ENCODE results near the gene GRM3. TPM values are rescaled to one million over a fixed set of nuclear protein-coding genes. Genes with fewer than 3 reads are reported as not detected.

GRM3 gene
- total RNA-seq, 3 donors from 2014 or later (not counting 1 experiment from before 2014, with no cell fraction given), result not detected

DNA sequence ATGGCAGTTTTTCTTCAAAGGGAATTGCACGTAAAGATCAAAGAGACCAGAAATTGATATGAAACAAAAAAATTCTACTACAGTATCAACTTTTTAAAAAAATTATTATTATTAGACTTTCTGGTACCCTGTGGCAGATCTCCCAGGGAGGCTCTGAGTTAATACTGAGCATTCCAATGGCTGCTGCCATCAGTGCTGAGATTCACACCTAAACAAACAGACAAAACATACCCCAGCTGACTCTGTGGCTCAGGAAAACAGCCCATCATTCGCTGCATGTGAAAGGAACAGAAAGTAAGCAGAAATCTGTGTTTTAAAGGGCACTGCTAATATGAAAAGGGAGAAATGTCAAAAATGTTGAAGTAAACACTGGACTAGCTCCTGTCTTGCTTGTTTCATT lies 118.4 kb downstream of the GRM3 start:
- Histone ChIP-seq H3K27ac (ENCODE audit: low read length) (no peak overlapping the region), H3K4me3 (ENCODE audit: low read length) (no peak overlapping the region), H3K4me1 (ENCODE audit: control insufficient read depth, insufficient read depth, low read length) (no peaks in the 10 kb centered on the region), H3K36me3 (ENCODE audit: control insufficient read depth, insufficient read depth, low read length) (no peaks in the 10 kb centered on the region), H3K27me3 (ENCODE audit: control insufficient read depth, insufficient read depth, low read length) (no peaks in the 10 kb centered on the region), H3K9me3 (ENCODE audit: control insufficient read depth, insufficient read depth, low read length) (no peaks in the 10 kb centered on the region)
- TF ChIP-seq CTCF (IDR thresholded peaks at IDR 0.05), result no peak
- H3K36me3 Mint-ChIP-seq, result no peaks in the 10 kb centered on the region
- ATAC-seq (no peak), DNase-seq (no peak)
- intact Hi-C loops (cut with micrococcal nuclease), result no loop called here
- H3K9me3 Mint-ChIP-seq, result peaks cover 4 to 6% of the 10 kb centered on the region in 2 donors
- H3K4me3 Mint-ChIP-seq, result no peak overlapping the region
- no peak overlapping the region for H3K27ac Mint-ChIP-seq
- H3K27me3 Mint-ChIP-seq (ENCODE audit: low read depth in 2 of 2), result no peaks in the 10 kb centered on the region
- 60% methylated on average over 1 of the region's 2 CpGs for WGBS (ENCODE audit: insufficient coverage)
- H3K4me1 Mint-ChIP-seq, result no peaks in the 10 kb centered on the region

GRCh38 chr7:86765931-86766330 lies 122.2 kb downstream of the GRM3 start:
- intact Hi-C loops (cut with micrococcal nuclease), result no loop called here
- Mint-ChIP-seq H3K27me3 (ENCODE audit: low read depth in 2 of 2) (no peaks in the 10 kb centered on the region), H3K27ac (no peak overlapping the region), H3K4me3 (no peak overlapping the region), H3K36me3 (no peaks in the 10 kb centered on the region), H3K9me3 (peaks cover 7% of the 10 kb centered on the region in 2 donors), H3K4me1 (no peaks in the 10 kb centered on the region)
- Histone ChIP-seq H3K36me3 (ENCODE audit: control insufficient read depth, insufficient read depth, low read length) (no peaks in the 10 kb centered on the region), H3K27me3 (ENCODE audit: control insufficient read depth, insufficient read depth, low read length) (no peaks in the 10 kb centered on the region), H3K4me3 (ENCODE audit: low read length) (no peak overlapping the region), H3K27ac (ENCODE audit: low read length) (no peak overlapping the region), H3K9me3 (ENCODE audit: control insufficient read depth, insufficient read depth, low read length) (no peaks in the 10 kb centered on the region), H3K4me1 (ENCODE audit: control insufficient read depth, insufficient read depth, low read length) (no peaks in the 10 kb centered on the region)
- ATAC-seq (no peak), DNase-seq (no peak)
- 72% methylated on average over 2 of the region's 2 CpGs for WGBS (ENCODE audit: insufficient coverage)
- no peak for TF ChIP-seq CTCF (IDR thresholded peaks at IDR 0.05)

GRCh38 chr7:86768394-86768793 lies 124.7 kb downstream of the GRM3 start:
- intact Hi-C loops (cut with micrococcal nuclease), result no loop called here
- H3K4me1 ChIP-seq (ENCODE audit: control insufficient read depth, insufficient read depth, low read length), result no peaks in the 10 kb centered on the region
- WGBS (ENCODE audit: insufficient coverage), result 75% methylated on average over 1 of the region's 1 CpG
- DNase-seq (no peak), ATAC-seq (no peak)
- no peak overlapping the region for H3K4me3 Mint-ChIP-seq
- H3K27ac Mint-ChIP-seq, result no peak overlapping the region
- no peaks in the 10 kb centered on the region for H3K9me3 ChIP-seq (ENCODE audit: control insufficient read depth, insufficient read depth, low read length)
- no peak overlapping the region for H3K4me3 ChIP-seq (ENCODE audit: low read length)
- no peaks in the 10 kb centered on the region for H3K4me1 Mint-ChIP-seq
- no peak overlapping the region for H3K27ac ChIP-seq (ENCODE audit: low read length)
- H3K36me3 Mint-ChIP-seq, result no peaks in the 10 kb centered on the region
- H3K27me3 ChIP-seq (ENCODE audit: control insufficient read depth, insufficient read depth, low read length), result no peaks in the 10 kb centered on the region
- TF ChIP-seq CTCF (IDR thresholded peaks at IDR 0.05), result no peak
- H3K9me3 Mint-ChIP-seq, result peaks cover 7% of the 10 kb centered on the region in 2 donors
- H3K27me3 Mint-ChIP-seq (ENCODE audit: low read depth in 2 of 2), result no peaks in the 10 kb centered on the region
- no peaks in the 10 kb centered on the region for H3K36me3 ChIP-seq (ENCODE audit: control insufficient read depth, insufficient read depth, low read length)

DNA sequence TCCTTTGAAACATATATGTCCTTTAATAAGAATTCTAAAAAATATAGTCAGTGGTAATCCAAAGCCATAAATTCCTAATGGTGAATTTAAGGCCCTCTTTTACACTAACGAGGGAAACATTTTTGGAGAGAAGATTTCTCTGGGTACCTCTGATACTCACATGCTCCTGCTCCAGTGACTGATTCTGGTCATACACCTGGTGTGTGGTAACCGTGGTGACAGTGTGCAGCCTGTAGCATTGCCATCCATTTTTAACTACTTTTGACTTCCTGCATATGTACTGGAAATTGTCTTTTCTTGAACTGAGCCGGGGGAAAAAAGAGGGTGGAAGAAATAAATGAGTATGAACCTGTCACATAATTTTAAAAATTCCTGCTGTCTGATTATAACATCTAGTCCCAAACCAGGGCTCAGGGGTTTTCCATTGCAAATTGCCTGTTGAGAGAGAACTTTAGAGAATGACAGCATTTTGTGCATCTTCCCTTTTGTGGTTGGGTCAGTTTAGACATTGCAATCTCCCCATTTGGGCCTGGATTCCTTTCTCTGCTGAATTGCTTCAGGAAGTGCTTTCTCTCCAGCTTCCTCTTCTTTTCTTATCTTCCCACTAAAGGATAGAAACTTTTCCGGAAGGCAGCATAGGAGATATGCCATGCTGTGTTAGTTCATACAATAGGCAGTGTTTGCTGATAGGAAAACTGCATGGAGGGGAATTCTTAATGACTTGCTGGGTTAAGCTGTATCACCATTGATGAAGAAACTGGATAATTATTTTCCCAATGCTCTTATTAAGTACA lies 125.5 kb downstream of the GRM3 start:
- Histone ChIP-seq H3K4me1 (ENCODE audit: control insufficient read depth, insufficient read depth, low read length) (no peaks in the 10 kb centered on the region), H3K9me3 (ENCODE audit: control insufficient read depth, insufficient read depth, low read length) (no peaks in the 10 kb centered on the region), H3K36me3 (ENCODE audit: control insufficient read depth, insufficient read depth, low read length) (no peaks in the 10 kb centered on the region), H3K27ac (ENCODE audit: low read length) (no peak overlapping the region), H3K4me3 (ENCODE audit: low read length) (no peak overlapping the region), H3K27me3 (ENCODE audit: control insufficient read depth, insufficient read depth, low read length) (no peaks in the 10 kb centered on the region)
- intact Hi-C loops (cut with micrococcal nuclease), result no loop called here
- whole genome bisulfite sequencing (ENCODE audit: insufficient coverage), result 90% methylated on average over 2 of the region's 4 CpGs
- DNase-seq, result no peak
- H3K27me3 Mint-ChIP-seq (ENCODE audit: low read depth in 2 of 2), result no peaks in the 10 kb centered on the region
- H3K9me3 Mint-ChIP-seq, result peaks cover 3 to 5% of the 10 kb centered on the region in 2 donors
- no peak for ATAC-seq
- H3K4me1 Mint-ChIP-seq, result no peaks in the 10 kb centered on the region
- H3K36me3 Mint-ChIP-seq, result no peaks in the 10 kb centered on the region
- no peak overlapping the region for H3K4me3 Mint-ChIP-seq
- H3K27ac Mint-ChIP-seq, result no peak overlapping the region
- TF ChIP-seq CTCF (IDR thresholded peaks at IDR 0.05), result no peak
